ENCODE measurements around the gene MSLN.

- TF ChIP-seq USF2 (IDR thresholded peaks at IDR 0.05; ENCODE audit: borderline replicate concordance, low read depth, low read length) (no peak), RAD21 (IDR thresholded peaks at IDR 0.05; ENCODE audit: low read length) (no peak), CTCF (IDR thresholded peaks at IDR 0.05) (no peak), POLR2AphosphoS5 (IDR thresholded peaks at IDR 0.05; ENCODE audit: low read depth, low read length) (no peak), TEAD4 (IDR thresholded peaks at IDR 0.05; ENCODE audit: borderline replicate concordance, insufficient read depth) (no peak)
Observed at GRCh38 chr16:804193-805048, 43.9 kb downstream of the MSLN start.
